Stimulated activated CD8-positive, alpha-beta memory T cell treated with anti-CD3 and anti-CD28 coated beads, Interleukin-4, amount 100 ng/mL, for 4 hours (primary cell): ENCODE data around the gene POU2F2.

ENCODE experiments used
- DNase-seq, 2 donors: peaks; one replicate each; pipeline ENCODE4 v3.0.0-alpha.2; 2020; ENCODE audit warnings: low read depth in 2 of 2, low spot score in 1 of 2

The POU2F2 gene

DNA sequence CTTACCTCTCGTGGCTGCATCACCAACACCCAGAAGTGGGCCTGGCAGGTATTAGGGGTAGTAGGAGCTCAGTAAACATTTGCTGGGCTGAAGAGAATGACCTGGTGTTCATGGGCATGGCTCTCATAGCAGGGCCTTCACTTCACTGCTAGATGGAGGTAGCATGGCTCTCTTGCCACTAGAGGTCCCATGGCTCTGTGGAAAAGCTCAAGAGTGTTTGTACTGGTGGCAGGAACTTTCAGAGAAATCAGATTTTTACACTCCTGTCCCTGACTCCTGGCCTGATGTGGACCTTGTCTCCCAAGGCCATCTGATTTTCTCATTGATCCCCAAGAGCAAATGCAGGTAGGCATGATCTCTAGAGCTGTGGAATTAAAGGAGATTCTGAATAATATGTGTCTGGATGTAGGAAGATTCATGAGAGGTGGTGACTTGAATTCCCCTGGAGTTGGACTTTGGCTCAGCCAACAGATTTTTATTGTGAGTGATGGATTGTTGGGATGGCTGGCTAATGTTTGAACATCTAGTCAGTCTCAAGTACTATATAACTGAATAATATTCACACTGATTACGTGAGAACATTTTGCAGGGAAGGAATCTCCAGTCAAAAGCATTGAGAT, 50.6 kb downstream of the POU2F2 start:
- DNase-seq, result no peak

- DNase-seq, result no peak
Observed at GRCh38 chr19:42080764-42081375, 51.4 kb downstream of the POU2F2 start.

DNA sequence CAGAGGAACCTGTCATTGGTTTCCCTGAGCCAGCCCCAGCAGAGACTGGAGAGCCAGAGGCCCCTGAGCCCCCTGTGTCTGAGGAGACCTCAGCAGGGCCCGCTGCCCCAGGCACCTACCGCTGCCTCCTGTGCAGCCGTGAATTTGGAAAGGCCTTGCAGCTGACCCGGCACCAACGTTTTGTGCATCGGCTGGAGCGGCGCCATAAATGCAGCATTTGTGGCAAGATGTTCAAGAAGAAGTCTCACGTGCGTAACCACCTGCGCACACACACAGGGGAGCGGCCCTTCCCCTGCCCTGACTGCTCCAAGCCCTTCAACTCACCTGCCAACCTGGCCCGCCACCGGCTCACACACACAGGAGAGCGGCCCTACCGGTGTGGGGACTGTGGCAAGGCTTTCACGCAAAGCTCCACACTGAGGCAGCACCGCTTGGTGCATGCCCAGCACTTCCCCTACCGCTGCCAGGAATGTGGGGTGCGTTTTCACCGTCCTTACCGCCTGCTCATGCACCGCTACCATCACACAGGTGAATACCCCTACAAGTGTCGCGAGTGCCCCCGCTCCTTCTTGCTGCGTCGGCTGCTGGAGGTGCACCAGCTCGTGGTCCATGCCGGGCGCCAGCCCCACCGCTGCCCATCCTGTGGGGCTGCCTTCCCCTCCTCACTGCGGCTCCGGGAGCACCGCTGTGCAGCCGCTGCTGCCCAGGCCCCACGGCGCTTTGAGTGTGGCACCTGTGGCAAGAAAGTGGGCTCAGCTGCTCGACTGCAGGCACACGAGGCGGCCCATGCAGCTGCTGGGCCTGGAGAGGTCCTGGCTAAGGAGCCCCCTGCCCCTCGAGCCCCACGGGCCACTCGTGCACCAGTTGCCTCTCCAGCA, 52.1 kb downstream of the POU2F2 start:
- no peak for DNase-seq

- no peak for DNase-seq
Observed at GRCh38 chr19:42079276-42079669, 53.0 kb downstream of the POU2F2 start.

GRCh38 chr19:42078538-42079275, 53.5 kb downstream of the POU2F2 start:
- no peak for DNase-seq

- DNase-seq, result no peak
Observed at GRCh38 chr19:42078058-42078457, 54.2 kb downstream of the POU2F2 start.

DNA sequence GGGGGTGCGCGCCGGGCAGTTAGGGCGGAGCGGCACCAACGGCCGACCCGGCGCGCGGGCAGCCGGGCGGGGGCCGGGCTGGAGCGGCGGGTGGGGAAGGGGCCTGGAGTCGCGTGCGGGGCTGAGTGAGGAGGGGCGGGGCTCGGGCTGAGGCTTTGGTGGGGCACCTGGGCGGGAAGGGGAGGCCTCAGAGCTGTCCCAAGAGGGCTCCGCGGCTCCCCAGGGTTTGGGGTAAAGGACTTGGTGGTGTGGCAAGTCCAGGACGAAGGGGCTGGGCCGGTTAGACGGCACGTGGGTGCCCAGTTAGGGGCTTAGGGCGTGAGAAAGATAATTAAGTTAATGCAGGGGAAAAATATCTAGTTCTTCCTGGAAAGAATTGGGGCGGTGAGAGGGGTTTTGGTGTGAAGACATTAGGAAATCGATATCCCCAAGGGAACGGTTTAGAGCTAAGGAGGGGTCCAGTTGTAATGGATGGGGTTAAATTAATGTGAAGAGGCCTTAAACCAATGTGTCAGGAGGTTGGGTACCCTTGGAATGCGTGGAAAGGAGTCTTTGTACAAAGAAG, 55.8 kb downstream of the POU2F2 start:
- DNase-seq, result peak; percentile 15 to 16

DNA sequence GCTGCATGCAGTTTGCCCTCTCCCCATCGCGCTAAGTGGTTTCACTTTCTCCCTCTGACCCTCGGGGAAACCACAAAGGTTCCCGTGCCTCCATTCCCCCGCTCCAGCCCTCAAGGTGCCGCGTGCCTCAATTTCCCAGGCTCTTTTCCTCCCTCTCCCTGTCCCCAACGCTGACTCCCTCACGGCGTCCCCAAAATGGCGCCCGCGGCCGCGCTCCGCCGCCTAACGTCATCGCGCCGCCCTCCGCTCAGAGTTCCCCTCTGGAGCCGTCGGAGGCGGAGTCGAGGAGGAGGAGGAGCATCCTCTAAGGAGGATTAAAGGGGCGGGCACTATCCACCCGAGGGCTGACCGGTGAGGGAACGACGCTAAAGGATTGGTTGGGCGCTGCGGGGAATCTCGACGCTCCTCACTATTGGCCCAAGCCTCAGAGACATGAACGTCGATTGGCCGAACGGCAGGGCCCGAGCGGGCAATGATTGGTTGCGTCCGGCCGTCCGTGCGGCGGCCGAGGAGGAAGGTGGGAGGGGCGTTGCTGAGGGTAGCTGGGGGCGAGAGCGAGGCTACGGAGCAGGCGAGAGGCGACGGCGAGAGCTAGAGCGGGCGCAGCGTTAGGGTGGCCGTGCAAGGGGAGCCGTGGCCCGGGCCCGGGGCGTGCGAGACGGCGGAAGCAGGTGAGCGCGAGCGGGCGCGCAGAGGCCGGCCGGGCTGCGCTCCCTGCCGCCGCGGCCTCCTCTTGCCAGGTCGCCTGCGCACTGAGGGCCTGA, 56.4 kb downstream of the POU2F2 start, which contains the start of gene ZNF574:
TSS of gene ZNF574 (plus strand) at position 551 of the 764 bp plus-strand sequence. CDS start 2,441 bp downstream, outside the sequence.
- DNase-seq, result peak; percentile 93 to 95

GRCh38 chr19:42075364-42075615, 57.0 kb downstream of the POU2F2 start:
- DNase-seq, result no peak

DNA sequence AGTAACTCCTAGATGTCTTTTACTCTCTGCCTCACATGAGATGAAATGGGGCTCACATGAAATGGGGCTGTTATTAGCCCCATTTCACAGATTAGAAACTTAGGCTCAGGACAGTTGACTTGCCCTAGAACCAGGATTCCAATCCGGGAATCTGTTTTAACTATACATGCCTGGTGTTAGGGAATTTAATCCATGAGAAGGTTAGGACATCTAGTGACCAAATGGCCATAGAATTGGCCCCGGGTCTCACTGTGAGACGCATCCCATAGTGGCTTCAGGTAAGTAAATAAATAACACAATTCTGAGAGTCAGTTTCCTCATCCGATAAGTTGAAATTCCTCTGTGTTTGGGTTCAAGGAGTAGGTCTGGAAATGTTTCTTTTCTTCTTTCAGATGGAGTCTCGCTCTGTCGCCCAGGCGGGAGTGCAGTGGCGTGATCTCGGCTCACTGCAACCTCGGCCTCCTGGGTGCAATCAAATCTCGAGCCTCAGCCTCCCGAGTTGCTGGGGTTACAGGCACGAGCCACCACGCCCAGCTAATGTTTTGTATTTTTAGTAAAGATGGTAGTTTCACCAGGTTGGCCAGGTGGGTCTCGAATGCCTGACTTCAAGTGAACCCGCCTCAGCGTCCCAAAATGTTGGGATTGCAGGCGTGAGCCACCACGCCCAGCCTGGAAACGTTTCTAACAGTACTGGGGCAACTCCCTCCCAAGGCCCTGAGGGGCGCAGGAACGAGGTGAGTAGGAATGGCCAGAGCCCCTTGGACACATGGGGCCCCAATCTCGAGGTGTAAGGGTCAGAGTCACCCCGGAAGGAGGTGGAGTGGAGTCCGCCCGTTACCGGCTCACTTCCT, 57.5 kb downstream of the POU2F2 start:
- DNase-seq, result no peak

GRCh38 chr19:42071247-42071646, 61.0 kb downstream of the POU2F2 start:
- no peak for DNase-seq

DNA sequence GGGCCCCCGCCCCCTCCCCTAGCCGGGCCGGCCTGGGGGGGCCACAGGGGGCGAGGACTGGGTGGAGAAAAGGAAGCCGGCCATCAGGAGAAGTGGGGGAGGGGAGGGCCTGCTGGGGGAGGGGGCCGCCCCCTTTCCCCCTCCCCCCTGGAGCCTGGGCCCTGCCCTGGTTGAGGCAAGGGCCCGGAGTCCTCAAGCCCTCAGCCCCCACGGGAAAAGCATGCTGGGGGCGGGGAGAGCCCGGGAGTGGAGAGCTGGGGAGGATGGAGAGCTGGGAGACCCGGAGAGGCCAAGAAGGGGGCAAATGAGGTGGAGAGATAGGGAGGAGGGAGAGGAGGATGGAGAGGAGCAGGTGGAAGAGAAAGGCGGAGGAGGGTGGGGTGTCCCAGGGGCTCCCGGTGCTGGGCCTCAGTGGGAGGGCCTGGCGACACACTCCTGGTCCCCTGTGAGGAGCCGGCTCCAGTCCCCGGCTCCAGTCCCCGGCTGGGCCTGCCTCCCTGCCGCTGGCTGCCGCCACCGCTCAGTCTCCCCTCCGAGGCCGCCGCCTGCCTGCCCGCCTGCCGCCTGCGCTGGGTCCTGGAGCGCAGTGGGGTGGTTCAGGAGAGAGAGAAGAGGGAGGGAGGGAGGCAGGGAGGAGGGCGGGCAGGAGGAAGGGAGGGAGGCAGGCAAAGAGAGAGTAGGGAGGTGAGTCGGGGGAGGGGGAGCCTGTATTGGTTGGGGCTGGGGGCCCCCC, 62.5 kb downstream of the POU2F2 start, which contains the start of gene GRIK5:
TSS of gene GRIK5 (minus strand) at position 588 of the 733 bp plus-strand sequence. CDS start 4,436 bp downstream, outside the sequence.
- no peak for DNase-seq

DNA sequence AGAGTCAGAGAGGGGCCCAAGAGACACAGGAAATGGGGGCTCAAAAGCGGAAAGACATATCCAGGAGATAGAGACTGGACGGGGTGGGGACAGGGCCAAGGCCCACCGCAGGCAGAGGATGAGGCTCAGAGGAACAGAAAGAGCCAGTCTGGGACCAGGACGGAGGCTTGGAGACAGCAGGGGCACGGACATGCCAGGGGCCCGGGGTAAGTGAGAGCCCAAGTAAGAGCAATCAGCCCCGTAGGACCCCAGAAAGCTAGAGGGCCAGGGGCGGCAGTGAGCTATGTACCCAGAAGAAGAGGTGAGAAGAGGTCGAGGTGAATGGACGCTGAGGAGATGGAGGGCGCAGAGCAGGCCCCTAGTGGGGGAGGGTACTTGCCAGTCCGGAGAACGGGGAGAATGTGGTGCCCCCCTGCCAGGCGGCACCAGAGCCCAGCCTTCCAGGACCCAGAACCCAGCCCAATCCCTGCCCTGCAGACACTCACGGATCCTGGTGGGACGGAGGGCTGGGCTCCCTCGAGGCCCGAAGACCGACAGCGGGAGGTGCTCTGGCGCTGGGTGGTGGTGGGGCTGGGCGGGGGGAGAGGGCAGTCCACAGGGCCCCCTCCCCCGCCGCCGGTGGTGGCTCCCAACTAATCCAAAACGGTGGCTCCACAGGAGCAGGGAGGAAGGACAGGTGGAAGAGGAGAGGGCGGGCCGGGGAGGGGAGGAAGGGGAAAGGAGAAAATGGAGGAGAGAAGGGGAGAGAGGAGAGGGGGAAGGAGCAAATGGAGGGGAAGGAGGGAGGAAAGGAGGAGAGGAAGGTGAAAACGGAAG, 63.3 kb downstream of the POU2F2 start:
- DNase-seq, result no peak

GRCh38 chr19:42068361-42068755, 63.9 kb downstream of the POU2F2 start:
- DNase-seq, result no peak

GRCh38 chr19:42067315-42067888, 64.8 kb downstream of the POU2F2 start:
- no peak for DNase-seq

- DNase-seq, result no peak
Observed at GRCh38 chr19:42066075-42066754, 66.0 kb downstream of the POU2F2 start.

- DNase-seq, result no peak
Observed at GRCh38 chr19:42065511-42065910, 66.7 kb downstream of the POU2F2 start.
